Chondrocyte (in vitro differentiated cells): Measurements from ENCODE around the gene TK2. TPM values are rescaled to one million over a fixed set of nuclear protein-coding genes. Genes with fewer than 3 reads are reported as not detected.

Experiments
- DNase-seq: peaks from one replicate; pipeline ENCODE4 v3.0.0; 2021; ENCODE audit warnings: mixed read lengths, low spot score
- H3K27ac Mint-ChIP-seq: one replicate; pipeline ENCODE4 v1.8.0; 2021; ENCODE audit warnings: mild to moderate bottlenecking, moderate library complexity, mixed read lengths; ENCODE audit not compliant: unreplicated experiment
- H3K27me3 Mint-ChIP-seq: 2 replicates; pipeline ENCODE4 v1.8.0; 2021; ENCODE audit warnings: low read depth, mixed read lengths
- H3K36me3 Mint-ChIP-seq: 2 replicates; pipeline ENCODE4 v1.8.0; 2021; ENCODE audit warnings: low read depth, mixed read lengths
- H3K4me1 Mint-ChIP-seq: 2 replicates; pipeline ENCODE4 v1.8.0; 2021; ENCODE audit warnings: low read depth, mild to moderate bottlenecking, mixed read lengths
- H3K4me3 Mint-ChIP-seq: one replicate; pipeline ENCODE4 v1.8.0; 2021; ENCODE audit warnings: mild to moderate bottlenecking, moderate library complexity, mixed read lengths; ENCODE audit not compliant: unreplicated experiment
- H3K9me3 Mint-ChIP-seq: 2 replicates; pipeline ENCODE4 v1.8.0; 2021; ENCODE audit warnings: low read depth, mixed read lengths
- total RNA-seq: library from RNA; stranded (reverse); gene quantifications from 3 replicates; pipeline ENCODE4 v1.2.1, GENCODE V29; 2021
- TF ChIP-seq, protein P1 (sequence below): fragments of 200-600 bp; sonication (generic); IDR thresholded peaks from 2 replicates; pipeline ENCODE4 v1.5.0; 2021; ENCODE audit warnings: antibody characterized with exemption, mild to moderate bottlenecking, moderate library complexity

The TK2 gene
- total RNA-seq, 1 donor from 2014 or later: 34.3 TPM

DNA sequence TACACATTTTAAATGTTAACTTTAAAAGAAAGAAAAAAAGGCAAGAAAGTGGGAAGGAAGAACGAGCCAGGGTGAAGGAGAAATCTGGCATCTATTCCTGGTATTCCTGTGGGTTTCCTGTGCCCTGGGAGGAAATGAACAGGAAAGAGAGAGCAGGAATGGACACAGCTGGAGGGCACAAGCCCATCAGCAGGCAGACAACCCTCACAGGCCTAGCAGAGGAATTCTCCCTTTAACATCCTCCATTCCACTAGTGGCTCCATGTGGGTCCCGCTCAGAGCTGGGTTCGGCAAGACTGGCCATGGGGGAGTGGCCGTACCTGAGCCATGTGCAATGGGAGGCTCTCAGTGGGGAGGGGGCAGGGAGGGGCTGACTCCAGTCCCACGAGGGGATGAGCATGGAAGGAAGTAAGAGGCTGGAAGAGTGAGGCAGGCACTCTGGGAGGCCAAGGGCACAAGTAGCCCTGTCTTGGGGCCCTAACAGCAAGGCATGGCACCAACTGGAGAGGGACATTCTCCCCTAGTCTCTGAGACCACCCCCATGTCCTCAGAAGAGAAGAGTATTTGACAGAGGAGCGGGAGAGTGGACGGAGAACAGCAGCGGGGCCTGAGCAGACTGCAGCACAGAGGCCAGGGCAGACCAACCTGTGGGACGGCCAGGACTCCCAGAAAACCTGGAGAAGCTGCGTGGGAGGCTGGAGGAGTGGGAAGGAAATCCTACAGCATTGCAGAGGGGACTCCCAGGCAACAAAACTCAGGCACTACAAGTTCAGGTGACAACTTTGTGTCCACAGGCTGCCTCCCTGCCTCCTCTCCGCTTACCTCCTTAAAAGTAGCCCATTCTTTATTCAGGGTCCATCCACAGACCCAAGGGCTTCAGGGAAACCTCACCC is 30.2 kb downstream of the TK2 start:
- H3K27ac Mint-ChIP-seq: peak overlapping the region; percentile 23
- no peaks in the 10 kb centered on the region for H3K27me3 Mint-ChIP-seq
- peaks cover 70% of the 10 kb centered on the region for H3K4me1 Mint-ChIP-seq

DNA sequence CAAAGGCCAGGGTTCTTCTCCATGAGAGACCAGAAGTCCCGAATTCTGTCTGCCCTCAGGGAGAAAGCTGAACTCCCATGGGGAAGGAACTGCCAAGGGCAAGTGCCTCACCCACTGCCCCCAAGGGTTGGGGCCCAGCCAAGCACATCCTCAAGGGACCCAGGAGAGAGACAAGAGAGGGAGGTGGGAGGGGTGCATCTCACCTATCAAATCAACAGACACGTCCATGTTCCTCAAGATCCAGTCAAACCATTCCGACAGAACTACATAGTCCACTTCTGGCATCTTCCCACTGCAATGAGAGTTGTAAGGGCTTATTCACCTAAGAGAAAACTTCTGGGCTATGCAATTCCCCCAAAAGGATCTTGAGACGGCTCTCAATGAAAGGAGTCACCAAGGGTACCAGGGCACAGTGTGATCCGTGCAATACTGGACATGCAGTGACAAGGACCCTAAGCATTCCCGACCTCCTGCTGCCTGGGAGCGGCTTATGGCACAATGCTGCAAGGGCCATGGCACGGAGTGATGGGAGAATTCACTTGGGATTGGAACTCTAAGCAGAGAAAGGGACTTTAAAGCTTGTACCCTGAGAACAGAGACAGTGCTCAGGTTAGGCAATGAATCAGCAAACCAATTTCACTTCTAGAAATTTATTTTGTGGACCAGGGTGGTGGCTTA is 32.2 kb downstream of the TK2 start:
- TF ChIP-seq, protein P1, sequence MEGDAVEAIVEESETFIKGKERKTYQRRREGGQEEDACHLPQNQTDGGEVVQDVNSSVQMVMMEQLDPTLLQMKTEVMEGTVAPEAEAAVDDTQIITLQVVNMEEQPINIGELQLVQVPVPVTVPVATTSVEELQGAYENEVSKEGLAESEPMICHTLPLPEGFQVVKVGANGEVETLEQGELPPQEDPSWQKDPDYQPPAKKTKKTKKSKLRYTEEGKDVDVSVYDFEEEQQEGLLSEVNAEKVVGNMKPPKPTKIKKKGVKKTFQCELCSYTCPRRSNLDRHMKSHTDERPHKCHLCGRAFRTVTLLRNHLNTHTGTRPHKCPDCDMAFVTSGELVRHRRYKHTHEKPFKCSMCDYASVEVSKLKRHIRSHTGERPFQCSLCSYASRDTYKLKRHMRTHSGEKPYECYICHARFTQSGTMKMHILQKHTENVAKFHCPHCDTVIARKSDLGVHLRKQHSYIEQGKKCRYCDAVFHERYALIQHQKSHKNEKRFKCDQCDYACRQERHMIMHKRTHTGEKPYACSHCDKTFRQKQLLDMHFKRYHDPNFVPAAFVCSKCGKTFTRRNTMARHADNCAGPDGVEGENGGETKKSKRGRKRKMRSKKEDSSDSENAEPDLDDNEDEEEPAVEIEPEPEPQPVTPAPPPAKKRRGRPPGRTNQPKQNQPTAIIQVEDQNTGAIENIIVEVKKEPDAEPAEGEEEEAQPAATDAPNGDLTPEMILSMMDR: no peak
- Mint-ChIP-seq H3K4me1 (peaks cover 72% of the 10 kb centered on the region), H3K27ac (peak overlapping the region; percentile 97), H3K27me3 (no peaks in the 10 kb centered on the region), H3K4me3 (no peak overlapping the region), H3K9me3 (no peaks in the 10 kb centered on the region), H3K36me3 (peaks cover 9% of the 10 kb centered on the region)
- no peak for DNase-seq

More for the DNA sequence above, 30.2 kb downstream of the TK2 start:
- DNase-seq: no peak
- peaks cover 5% of the 10 kb centered on the region for H3K36me3 Mint-ChIP-seq
- no peak overlapping the region for H3K4me3 Mint-ChIP-seq
- no peaks in the 10 kb centered on the region for H3K9me3 Mint-ChIP-seq
- TF ChIP-seq, protein P1: no peak

- H3K4me3 Mint-ChIP-seq: peak overlapping the region; percentile 24
- peaks cover 9% of the 10 kb centered on the region for H3K36me3 Mint-ChIP-seq
- DNase-seq: no peak
- no peaks in the 10 kb centered on the region for H3K9me3 Mint-ChIP-seq
- no peaks in the 10 kb centered on the region for H3K27me3 Mint-ChIP-seq
- H3K27ac Mint-ChIP-seq: peak overlapping the region; percentile 97
- H3K4me1 Mint-ChIP-seq: peaks cover 72% of the 10 kb centered on the region
- TF ChIP-seq, protein P1: no peak
Observed at GRCh38 chr16:66516808-66517585, 32.9 kb downstream of the TK2 start.

DNA sequence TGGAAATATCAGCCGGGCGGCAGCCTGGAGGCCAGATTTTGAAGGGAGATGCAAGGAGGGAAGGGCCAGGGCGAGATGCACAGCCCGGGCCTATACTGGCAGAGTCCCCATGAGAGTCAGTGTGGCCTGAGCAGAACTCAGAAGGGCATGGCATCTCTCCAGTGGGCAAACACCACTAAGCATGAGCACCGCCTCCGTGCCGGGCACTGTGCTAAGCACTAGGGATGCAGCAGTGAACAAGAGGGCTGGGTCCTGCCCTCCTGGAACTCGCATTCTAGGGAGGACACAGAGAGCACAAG is 33.5 kb downstream of the TK2 start:
- H3K27ac Mint-ChIP-seq: peak overlapping the region; percentile 97
- no peak overlapping the region for H3K4me3 Mint-ChIP-seq
- H3K36me3 Mint-ChIP-seq: peaks cover 9% of the 10 kb centered on the region
- TF ChIP-seq, protein P1: no peak
- no peak for DNase-seq
- H3K9me3 Mint-ChIP-seq: no peaks in the 10 kb centered on the region
- peaks cover 72% of the 10 kb centered on the region for H3K4me1 Mint-ChIP-seq
- H3K27me3 Mint-ChIP-seq: no peaks in the 10 kb centered on the region
